HG03066 (cell line): ENCODE results near the gene GBX2.

Source experiments
- ATAC-seq: cut with Tn5 transposase; IDR thresholded peaks from one replicate; pipeline ENCODE4 v1.9.1; 2021; ENCODE audit warnings: low read depth; ENCODE audit not compliant: unreplicated experiment

Gene GBX2

GRCh38 chr2:236184701-236185100 is 16.5 kb upstream of the GBX2 start:
- no peak for ATAC-seq

- ATAC-seq = no peak
Measured at GRCh38 chr2:236180831-236181453, 12.8 kb upstream of the GBX2 start.

GRCh38 chr2:236180076-236180816 is 12.1 kb upstream of the GBX2 start:
- no peak for ATAC-seq

GRCh38 chr2:236179236-236180075 is 11.3 kb upstream of the GBX2 start:
- no peak for ATAC-seq

GRCh38 chr2:236178890-236179235 is 10.7 kb upstream of the GBX2 start:
- ATAC-seq = no peak

GRCh38 chr2:236177967-236178889 is 10.0 kb upstream of the GBX2 start:
- ATAC-seq = no peak

GRCh38 chr2:236177604-236177966 is 9.4 kb upstream of the GBX2 start:
- ATAC-seq = no peak

GRCh38 chr2:236176951-236177350 is 8.8 kb upstream of the GBX2 start:
- ATAC-seq = no peak

- no peak for ATAC-seq
Measured at GRCh38 chr2:236176417-236176816, 8.2 kb upstream of the GBX2 start.

- no peak for ATAC-seq
Measured at GRCh38 chr2:236175548-236176150, 7.5 kb upstream of the GBX2 start.

GRCh38 chr2:236173729-236174607 is 5.8 kb upstream of the GBX2 start:
- ATAC-seq = no peak

- no peak for ATAC-seq
Measured at GRCh38 chr2:236173036-236173728, 5.0 kb upstream of the GBX2 start.

GRCh38 chr2:236172255-236173035 is 4.3 kb upstream of the GBX2 start:
- no peak for ATAC-seq

GRCh38 chr2:236171680-236172254 is 3.6 kb upstream of the GBX2 start:
- no peak for ATAC-seq

GRCh38 chr2:236171181-236171679 is 3.0 kb upstream of the GBX2 start:
- no peak for ATAC-seq

- ATAC-seq = no peak
Measured at GRCh38 chr2:236170590-236171165, 2.5 kb upstream of the GBX2 start.
